Measurements from ENCODE around the gene SYK.

DNA sequence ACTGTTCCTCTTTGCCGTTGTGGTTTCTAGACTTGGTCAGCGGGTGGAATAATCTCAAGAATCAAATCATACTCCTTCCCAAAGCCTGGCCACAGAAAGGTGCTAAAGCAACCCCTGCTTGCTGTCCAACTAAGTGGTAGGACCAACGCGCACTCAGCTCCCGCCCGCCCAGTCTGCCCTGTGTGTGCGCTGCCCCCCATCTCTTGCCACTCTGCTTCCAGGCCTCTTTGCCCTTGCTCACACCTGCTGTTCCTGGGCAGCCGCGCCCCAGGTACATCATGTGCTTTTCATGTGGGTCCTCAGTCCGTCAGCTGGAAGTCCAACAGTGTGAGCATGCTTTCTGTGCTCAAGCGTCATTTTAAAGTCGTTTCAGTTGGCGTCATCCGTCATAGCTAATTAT is 65.5 kb downstream of the SYK start:
- TF ChIP-seq, protein P1, sequence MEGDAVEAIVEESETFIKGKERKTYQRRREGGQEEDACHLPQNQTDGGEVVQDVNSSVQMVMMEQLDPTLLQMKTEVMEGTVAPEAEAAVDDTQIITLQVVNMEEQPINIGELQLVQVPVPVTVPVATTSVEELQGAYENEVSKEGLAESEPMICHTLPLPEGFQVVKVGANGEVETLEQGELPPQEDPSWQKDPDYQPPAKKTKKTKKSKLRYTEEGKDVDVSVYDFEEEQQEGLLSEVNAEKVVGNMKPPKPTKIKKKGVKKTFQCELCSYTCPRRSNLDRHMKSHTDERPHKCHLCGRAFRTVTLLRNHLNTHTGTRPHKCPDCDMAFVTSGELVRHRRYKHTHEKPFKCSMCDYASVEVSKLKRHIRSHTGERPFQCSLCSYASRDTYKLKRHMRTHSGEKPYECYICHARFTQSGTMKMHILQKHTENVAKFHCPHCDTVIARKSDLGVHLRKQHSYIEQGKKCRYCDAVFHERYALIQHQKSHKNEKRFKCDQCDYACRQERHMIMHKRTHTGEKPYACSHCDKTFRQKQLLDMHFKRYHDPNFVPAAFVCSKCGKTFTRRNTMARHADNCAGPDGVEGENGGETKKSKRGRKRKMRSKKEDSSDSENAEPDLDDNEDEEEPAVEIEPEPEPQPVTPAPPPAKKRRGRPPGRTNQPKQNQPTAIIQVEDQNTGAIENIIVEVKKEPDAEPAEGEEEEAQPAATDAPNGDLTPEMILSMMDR (IDR thresholded peaks at IDR 0.05), result no peak
- no peak for TF ChIP-seq POLR2AphosphoS5 (IDR thresholded peaks at IDR 0.05; ENCODE audit: low read depth, low read length)
- no peak for TF ChIP-seq SIN3A (IDR thresholded peaks at IDR 0.05; ENCODE audit: borderline replicate concordance, insufficient read depth, low read depth, low read length)
- TF ChIP-seq, protein P2, sequence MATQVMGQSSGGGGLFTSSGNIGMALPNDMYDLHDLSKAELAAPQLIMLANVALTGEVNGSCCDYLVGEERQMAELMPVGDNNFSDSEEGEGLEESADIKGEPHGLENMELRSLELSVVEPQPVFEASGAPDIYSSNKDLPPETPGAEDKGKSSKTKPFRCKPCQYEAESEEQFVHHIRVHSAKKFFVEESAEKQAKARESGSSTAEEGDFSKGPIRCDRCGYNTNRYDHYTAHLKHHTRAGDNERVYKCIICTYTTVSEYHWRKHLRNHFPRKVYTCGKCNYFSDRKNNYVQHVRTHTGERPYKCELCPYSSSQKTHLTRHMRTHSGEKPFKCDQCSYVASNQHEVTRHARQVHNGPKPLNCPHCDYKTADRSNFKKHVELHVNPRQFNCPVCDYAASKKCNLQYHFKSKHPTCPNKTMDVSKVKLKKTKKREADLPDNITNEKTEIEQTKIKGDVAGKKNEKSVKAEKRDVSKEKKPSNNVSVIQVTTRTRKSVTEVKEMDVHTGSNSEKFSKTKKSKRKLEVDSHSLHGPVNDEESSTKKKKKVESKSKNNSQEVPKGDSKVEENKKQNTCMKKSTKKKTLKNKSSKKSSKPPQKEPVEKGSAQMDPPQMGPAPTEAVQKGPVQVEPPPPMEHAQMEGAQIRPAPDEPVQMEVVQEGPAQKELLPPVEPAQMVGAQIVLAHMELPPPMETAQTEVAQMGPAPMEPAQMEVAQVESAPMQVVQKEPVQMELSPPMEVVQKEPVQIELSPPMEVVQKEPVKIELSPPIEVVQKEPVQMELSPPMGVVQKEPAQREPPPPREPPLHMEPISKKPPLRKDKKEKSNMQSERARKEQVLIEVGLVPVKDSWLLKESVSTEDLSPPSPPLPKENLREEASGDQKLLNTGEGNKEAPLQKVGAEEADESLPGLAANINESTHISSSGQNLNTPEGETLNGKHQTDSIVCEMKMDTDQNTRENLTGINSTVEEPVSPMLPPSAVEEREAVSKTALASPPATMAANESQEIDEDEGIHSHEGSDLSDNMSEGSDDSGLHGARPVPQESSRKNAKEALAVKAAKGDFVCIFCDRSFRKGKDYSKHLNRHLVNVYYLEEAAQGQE (IDR thresholded peaks at IDR 0.05; ENCODE audit: insufficient read depth in 1 of 2, low read depth in 2 of 2, low read length in 1 of 2), result no peak
